Urinary bladder (tissue), 4 donors: ENCODE results near the gene ZNF189. TPM values are rescaled to one million over a fixed set of nuclear protein-coding genes. Genes with fewer than 3 reads are reported as not detected.

Experiments
- DNase-seq: peaks from one replicate; pipeline ENCODE4 v3.0.0-alpha.2; 2015; ENCODE audit errors: extremely low spot score
- H3K27ac ChIP-seq: one replicate; pipeline ENCODE4 v1.5.1; 2013; ENCODE audit warnings: low read depth, mild to moderate bottlenecking, moderate library complexity
- H3K36me3 ChIP-seq: one replicate; pipeline ENCODE4 v1.6.1; 2013; ENCODE audit warnings: mild to moderate bottlenecking, moderate library complexity; ENCODE audit not compliant: insufficient read depth
- H3K4me1 ChIP-seq: one replicate; pipeline ENCODE4 v1.6.1; 2013; ENCODE audit warnings: mild to moderate bottlenecking, moderate library complexity; ENCODE audit not compliant: insufficient read depth
- H3K4me3 ChIP-seq: one replicate; pipeline ENCODE4 v1.5.1; 2013; ENCODE audit warnings: low read depth, low read length
- WGBS: extraction: QIAGEN DNeasy Blood & Tissue Kit; methylation state at CpG from one replicate; pipeline ENCODE4 v1.1.7; 2013; 5-methylcytosine and 5-hydroxymethylcytosine counted together
- polyA plus RNA-seq: library from polyadenylated mRNA; stranded (reverse); fragments of 200-250 nt; gene quantifications from one replicate; pipeline ENCODE4 v1.2.3, GENCODE V29; 2013
- small RNA-seq: library from RNA; depleted of rRNA; stranded (forward); fragments of <200 nt; gene quantifications from one replicate; pipeline ENCODE3, GENCODE V24; 2014
- total RNA-seq: library from RNA; depleted of rRNA; stranded (reverse); fragments of >200 nt; gene quantifications from one replicate; pipeline ENCODE4 v1.2.3, GENCODE V29; 2014
- donor health status: healthy with polysubstance abuse.
- donor health status: healthy.

ZNF189 gene
- total and polyA plus RNA-seq, 2 donors, result 9.6 to 48.3 TPM

- Histone ChIP-seq H3K4me3 (no peak overlapping the region), H3K27ac (no peak overlapping the region), H3K36me3 (no peaks in the 10 kb centered on the region), H3K4me1 (no peaks in the 10 kb centered on the region)
- 39% methylated on average over 9 of the region's 9 CpGs for WGBS
- no peak for DNase-seq
Observed at GRCh38 chr9:101458963-101459631, 60.4 kb downstream of the ZNF189 start.

Small RNAs within 50 kb of the gene (small RNA-seq; reads per million reads assigned to genes)
- gene AL353621.2, result not detected

Other genes with a start within 250 kb of the ZNF189 start
- not detected for gene BAAT, start 13.8 kb upstream of the ZNF189 start, total RNA-seq
- gene BAAT, start 13.8 kb upstream of the ZNF189 start, polyA plus RNA-seq, result 0.06 TPM
- 26.6 TPM for gene MRPL50, start 233 bp upstream of the ZNF189 start, total RNA-seq
- gene MRPL50, start 233 bp upstream of the ZNF189 start, polyA plus RNA-seq, result 8.3 TPM
- not detected for gene ALDOB, start 36.9 kb downstream of the ZNF189 start, total RNA-seq
- gene ALDOB, start 36.9 kb downstream of the ZNF189 start, polyA plus RNA-seq, result 1.2 TPM
- 33.2 TPM for gene RNF20, start 135.0 kb downstream of the ZNF189 start, total RNA-seq
- 28.6 TPM for gene RNF20, start 135.0 kb downstream of the ZNF189 start, polyA plus RNA-seq
- gene PPP3R2, start 196.1 kb downstream of the ZNF189 start, total RNA-seq, result 0.21 TPM
- gene PPP3R2, start 196.1 kb downstream of the ZNF189 start, polyA plus RNA-seq, result not detected